ENCODE measurements around the gene SCLY.

DNA sequence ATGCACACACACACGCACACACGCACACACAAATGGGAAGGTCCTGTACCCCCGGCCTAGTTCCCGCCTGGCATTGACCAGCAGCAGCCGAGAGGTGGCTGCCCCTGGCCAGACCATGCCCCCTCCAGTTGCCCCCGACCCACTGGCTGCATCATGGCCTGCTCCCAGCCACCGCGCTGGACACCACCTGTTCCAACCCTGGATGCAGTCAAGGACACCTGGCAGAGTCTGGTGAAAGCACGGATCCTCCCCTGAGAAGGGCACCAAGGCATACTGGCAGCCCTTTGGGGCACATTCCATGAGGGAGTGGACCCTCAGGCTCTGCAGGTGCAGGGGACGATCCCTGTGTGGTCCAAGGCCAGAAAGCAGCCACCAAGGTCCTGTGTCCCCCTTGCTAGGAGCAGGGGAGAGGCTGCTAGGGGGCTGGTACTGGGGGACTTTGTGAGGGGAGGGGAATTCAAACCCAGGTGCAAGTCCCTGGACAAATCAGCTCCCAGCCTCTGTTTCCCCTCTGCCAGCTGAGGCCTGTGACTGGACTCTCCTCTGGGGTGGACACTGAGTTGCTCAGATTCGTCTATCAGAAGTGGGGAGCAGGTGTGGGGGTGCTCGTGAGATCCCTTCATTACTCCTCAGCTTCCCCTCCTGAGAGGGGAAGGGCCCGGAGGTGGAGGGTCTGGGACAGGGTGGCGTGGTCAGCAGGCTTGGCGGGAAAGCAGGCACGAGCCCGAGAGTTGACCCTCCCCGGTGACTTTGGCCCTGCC is 42.8 kb downstream of the SCLY start:
- TF ChIP-seq POLR2AphosphoS5 (IDR thresholded peaks at IDR 0.05; ENCODE audit: low read depth, low read length) (no peak), POLR2A (IDR thresholded peaks at IDR 0.05; ENCODE audit: low read depth, low read length) (no peak), PAX5 (IDR thresholded peaks at IDR 0.05; ENCODE audit: insufficient read depth, low read length, severe bottlenecking) (no peak), POU2F2 (IDR thresholded peaks at IDR 0.05; ENCODE audit: low read depth, low read length) (no peak), TAF1 (IDR thresholded peaks at IDR 0.05; ENCODE audit: low read depth, low read length) (no peak), SPI1 (IDR thresholded peaks at IDR 0.05; ENCODE audit: low read depth, low read length) (no peak)
